Mesendoderm (in vitro differentiated cells): ENCODE data around the gene CHCHD6.

ENCODE experiments used
- DNase-seq: peaks from one replicate; pipeline ENCODE4 v3.0.0; 2013
- H2AK5ac ChIP-seq: 2 replicates; pipeline ENCODE4 v1.6.1; 2013; ENCODE audit warnings: low read length, inconsistent platforms
- H2BK120ac ChIP-seq: 2 replicates; pipeline ENCODE4 v1.6.1; 2013; ENCODE audit warnings: low read depth, mild to moderate bottlenecking, low read length, moderate library complexity, mixed read lengths
- H2BK15ac ChIP-seq: replicated peaks from 2 replicates; pipeline ENCODE4 v1.6.1; 2013; ENCODE audit warnings: low read depth, mild to moderate bottlenecking, moderate library complexity
- H2BK5ac ChIP-seq: 2 replicates; pipeline ENCODE4 v1.6.1; 2013; ENCODE audit warnings: low read length, inconsistent platforms
- H3K18ac ChIP-seq: 2 replicates; pipeline ENCODE4 v1.6.1; 2013; ENCODE audit warnings: mild to moderate bottlenecking, low read length, mixed read lengths
- H3K23ac ChIP-seq: one replicate; pipeline ENCODE4 v1.6.1; 2013; ENCODE audit warnings: low read length
- H3K27ac ChIP-seq: 2 replicates; pipeline ENCODE4 v1.5.1; 2013; ENCODE audit warnings: low read depth, mild to moderate bottlenecking, inconsistent platforms, low read length, moderate library complexity
- H3K27me3 ChIP-seq: 2 replicates; pipeline ENCODE4 v1.6.1; 2013; ENCODE audit warnings: low read length, control low read depth, mild to moderate bottlenecking, inconsistent platforms; ENCODE audit not compliant: insufficient read depth, poor library complexity
- H3K36me3 ChIP-seq: 2 replicates; pipeline ENCODE4 v1.6.1; 2013; ENCODE audit warnings: low read length, inconsistent platforms; ENCODE audit not compliant: control insufficient read depth, insufficient read depth
- H3K4ac ChIP-seq: one replicate; pipeline ENCODE4 v1.6.1; 2013; ENCODE audit warnings: low read depth, mild to moderate bottlenecking, low read length, moderate library complexity
- H3K4me1 ChIP-seq: 2 replicates; pipeline ENCODE4 v1.6.1; 2013; ENCODE audit warnings: low read depth, low read length, inconsistent platforms; ENCODE audit not compliant: control insufficient read depth
- H3K4me2 ChIP-seq: 2 replicates; pipeline ENCODE4 v1.6.1; 2013; ENCODE audit warnings: low read length
- H3K4me3 ChIP-seq: 2 replicates; pipeline ENCODE4 v1.5.1; 2013; ENCODE audit warnings: mild to moderate bottlenecking, low read length
- H3K56ac ChIP-seq: one replicate; pipeline ENCODE4 v1.6.1; 2013; ENCODE audit warnings: low read length
- H3K79me1 ChIP-seq: 2 replicates; pipeline ENCODE4 v1.6.1; 2013; ENCODE audit warnings: low read length, inconsistent platforms
- H3K79me2 ChIP-seq: 2 replicates; pipeline ENCODE4 v1.6.1; 2013; ENCODE audit warnings: mild to moderate bottlenecking, low read length; ENCODE audit not compliant: control insufficient read depth, insufficient read depth
- H3K9ac ChIP-seq: 2 replicates; pipeline ENCODE4 v1.6.1; 2013; ENCODE audit warnings: low read length, inconsistent platforms
- H4K5ac ChIP-seq: one replicate; pipeline ENCODE4 v1.6.1; 2013; ENCODE audit warnings: low read length
- H4K8ac ChIP-seq: one replicate; pipeline ENCODE4 v1.6.1; 2013; ENCODE audit warnings: low read depth, mild to moderate bottlenecking, control low read depth, low read length, moderate library complexity
- WGBS: extraction: QIAGEN DNeasy Blood & Tissue Kit; methylation state at CpG from one replicate; pipeline ENCODE4 v1.1.7; 2013; ENCODE audit warnings: low lambda C conversion rate, missing lambda C conversion rate; ENCODE audit not compliant: insufficient coverage; ENCODE audit errors: extremely low coverage; 5-methylcytosine and 5-hydroxymethylcytosine counted together

The CHCHD6 gene

DNA sequence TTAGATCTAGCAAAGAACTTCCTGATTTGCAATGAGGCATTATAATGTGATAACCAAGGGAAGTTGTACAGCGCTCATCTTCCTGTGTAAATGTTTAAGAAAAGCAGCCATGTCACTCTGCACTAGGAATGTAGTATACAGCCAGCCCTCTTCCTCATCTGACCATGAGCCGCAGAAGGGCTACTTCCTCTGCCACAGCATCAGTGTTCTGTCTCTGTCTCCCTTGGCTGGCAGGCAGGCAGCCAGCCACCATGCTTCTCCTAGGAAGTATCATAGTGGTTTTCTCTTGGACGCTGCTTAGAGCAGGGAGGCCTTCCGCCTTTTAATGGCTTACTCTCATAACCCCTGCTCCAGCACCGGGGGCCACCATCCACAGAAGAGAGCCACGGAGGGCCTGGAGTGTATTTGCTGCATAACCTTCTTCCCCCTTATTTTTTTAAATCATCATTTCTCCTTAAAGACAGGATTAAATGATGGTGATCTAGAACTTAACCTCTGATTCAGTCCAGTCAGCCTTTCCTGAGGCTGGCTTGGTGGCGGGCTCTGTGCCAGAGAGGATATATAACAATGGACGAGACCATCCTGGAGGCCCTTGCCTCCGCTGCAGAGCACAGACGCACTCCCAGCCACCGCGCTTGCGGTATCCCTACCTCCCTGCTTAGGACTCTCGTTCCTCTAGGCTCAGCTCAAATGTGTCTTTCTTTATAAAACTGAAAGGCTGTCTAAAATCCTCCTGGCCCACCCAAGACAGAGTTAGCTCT lies 221.6 kb downstream of the CHCHD6 start:
- H3K27me3 ChIP-seq, result no peaks in the 10 kb centered on the region
- no peak overlapping the region for H2BK120ac ChIP-seq
- no CpG with 5 or more reads among the region's 14 CpGs for WGBS
- no peak overlapping the region for H4K5ac ChIP-seq
- no peak overlapping the region for H2BK15ac ChIP-seq
- H3K4ac ChIP-seq, result no peak overlapping the region
- H3K23ac ChIP-seq, result no peak overlapping the region
- no peak overlapping the region for H4K8ac ChIP-seq
- no peak overlapping the region for H3K9ac ChIP-seq
- no peak for DNase-seq
- no peak overlapping the region for H2AK5ac ChIP-seq
- H3K4me2 ChIP-seq, result no peak overlapping the region
- H3K56ac ChIP-seq, result no peak overlapping the region
- H2BK5ac ChIP-seq, result no peak overlapping the region
- H3K18ac ChIP-seq, result no peak overlapping the region
- H3K27ac ChIP-seq, result no peak overlapping the region
- H3K79me1 ChIP-seq, result no peaks in the 10 kb centered on the region
- peaks cover 5% of the 10 kb centered on the region for H3K4me1 ChIP-seq
- no peak overlapping the region for H3K4me3 ChIP-seq
- H3K36me3 ChIP-seq, result no peaks in the 10 kb centered on the region
- no peaks in the 10 kb centered on the region for H3K79me2 ChIP-seq

DNA sequence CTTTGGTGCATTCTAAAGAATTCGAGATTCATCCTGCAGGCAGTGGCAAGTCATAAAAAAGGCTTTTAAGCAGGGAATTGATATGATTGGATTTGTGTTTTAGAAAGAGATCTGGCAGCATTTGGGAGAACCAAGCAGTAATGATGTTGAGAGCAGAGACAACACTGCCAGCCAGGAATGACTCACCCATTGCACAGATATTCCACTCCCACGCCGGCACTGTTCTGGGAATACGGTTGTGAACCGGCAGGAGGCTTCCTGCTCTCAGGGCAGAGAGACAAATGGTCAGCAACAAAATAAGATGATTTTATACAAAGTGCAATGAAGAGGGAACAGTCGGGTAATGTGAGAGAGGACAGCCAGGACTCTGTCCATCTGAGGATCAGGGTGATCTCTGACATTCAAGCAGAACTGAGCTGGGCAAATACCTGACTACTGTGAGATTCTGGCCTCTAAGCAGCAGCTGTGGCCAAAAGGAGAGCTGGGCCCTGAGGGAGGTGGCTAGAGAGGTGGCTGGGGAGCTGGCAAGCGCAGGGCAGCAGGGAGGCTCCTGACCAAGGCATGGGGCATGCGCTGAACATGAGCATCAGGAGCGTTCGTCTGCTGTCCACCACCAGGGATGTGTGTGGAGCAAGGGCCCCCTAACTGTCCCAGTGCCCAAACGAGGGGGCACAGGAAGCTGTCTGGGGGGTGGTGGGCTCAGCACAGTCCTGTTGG lies 222.8 kb downstream of the CHCHD6 start:
- no peak overlapping the region for H3K4me2 ChIP-seq
- H3K4ac ChIP-seq, result no peak overlapping the region
- WGBS, result no CpG with 5 or more reads among the region's 11 CpGs
- no peak overlapping the region for H2BK5ac ChIP-seq
- no peaks in the 10 kb centered on the region for H3K79me2 ChIP-seq
- no peak overlapping the region for H3K23ac ChIP-seq
- no peak overlapping the region for H2BK15ac ChIP-seq
- H4K8ac ChIP-seq, result no peak overlapping the region
- no peaks in the 10 kb centered on the region for H3K27me3 ChIP-seq
- no peak overlapping the region for H2AK5ac ChIP-seq
- H3K4me1 ChIP-seq, result peaks cover 1% of the 10 kb centered on the region
- H3K27ac ChIP-seq, result no peak overlapping the region
- no peak overlapping the region for H3K18ac ChIP-seq
- H2BK120ac ChIP-seq, result no peak overlapping the region
- no peaks in the 10 kb centered on the region for H3K36me3 ChIP-seq
- H3K9ac ChIP-seq, result no peak overlapping the region
- no peaks in the 10 kb centered on the region for H3K79me1 ChIP-seq
- no peak for DNase-seq
- H4K5ac ChIP-seq, result no peak overlapping the region
- H3K4me3 ChIP-seq, result no peak overlapping the region
- H3K56ac ChIP-seq, result no peak overlapping the region

DNA sequence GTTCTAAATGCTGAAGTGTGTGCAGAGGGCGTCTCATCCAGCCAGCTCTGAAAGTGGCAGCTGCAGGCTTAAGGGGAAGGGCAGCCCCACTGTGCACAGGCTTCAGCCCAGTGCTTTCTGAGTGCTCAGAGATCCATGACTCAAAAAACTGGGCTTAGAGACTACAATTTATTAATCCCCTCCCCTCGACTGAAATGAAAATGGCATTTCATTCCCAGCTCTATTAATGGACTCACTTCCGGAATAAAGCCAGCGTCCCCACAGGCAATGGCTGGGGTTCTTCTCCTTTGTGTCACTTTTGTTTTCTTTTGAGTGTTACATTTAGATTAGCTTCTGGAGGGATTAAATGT lies 223.3 kb downstream of the CHCHD6 start:
- no peaks in the 10 kb centered on the region for H3K79me2 ChIP-seq
- H3K4ac ChIP-seq, result no peak overlapping the region
- H2AK5ac ChIP-seq, result no peak overlapping the region
- H3K4me3 ChIP-seq, result no peak overlapping the region
- H3K4me1 ChIP-seq, result no peaks in the 10 kb centered on the region
- no peaks in the 10 kb centered on the region for H3K36me3 ChIP-seq
- no peak overlapping the region for H3K18ac ChIP-seq
- no peak overlapping the region for H3K9ac ChIP-seq
- WGBS, result no CpG with 5 or more reads among the region's 4 CpGs
- H3K56ac ChIP-seq, result no peak overlapping the region
- no peak overlapping the region for H2BK5ac ChIP-seq
- no peak overlapping the region for H4K8ac ChIP-seq
- H3K4me2 ChIP-seq, result no peak overlapping the region
- no peak overlapping the region for H3K27ac ChIP-seq
- no peak overlapping the region for H3K23ac ChIP-seq
- DNase-seq, result no peak
- H3K27me3 ChIP-seq, result no peaks in the 10 kb centered on the region
- no peaks in the 10 kb centered on the region for H3K79me1 ChIP-seq
- no peak overlapping the region for H2BK15ac ChIP-seq
- no peak overlapping the region for H4K5ac ChIP-seq
- no peak overlapping the region for H2BK120ac ChIP-seq

DNA sequence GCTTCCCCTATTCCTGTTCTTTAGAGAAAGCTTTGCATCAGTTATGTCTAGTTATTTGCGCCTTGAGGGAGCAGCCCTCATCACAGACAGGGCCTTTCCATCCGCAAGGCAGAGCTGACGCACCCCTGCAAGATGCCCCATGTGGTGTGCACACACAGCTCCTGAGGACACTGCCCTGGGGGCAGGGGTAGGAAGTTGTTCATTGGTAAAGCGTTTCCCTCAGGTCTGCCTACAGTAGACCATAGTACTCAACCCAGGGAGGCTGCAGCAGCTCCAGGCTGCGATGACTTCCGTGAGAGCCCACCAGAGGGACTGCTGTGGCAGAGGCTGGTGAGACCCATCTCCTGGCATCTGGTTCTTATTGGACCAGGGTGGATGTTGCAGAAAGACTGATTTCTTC lies 223.8 kb downstream of the CHCHD6 start:
- Histone ChIP-seq H3K27ac (no peak overlapping the region), H3K4me2 (no peak overlapping the region), H3K79me2 (no peaks in the 10 kb centered on the region)

DNA sequence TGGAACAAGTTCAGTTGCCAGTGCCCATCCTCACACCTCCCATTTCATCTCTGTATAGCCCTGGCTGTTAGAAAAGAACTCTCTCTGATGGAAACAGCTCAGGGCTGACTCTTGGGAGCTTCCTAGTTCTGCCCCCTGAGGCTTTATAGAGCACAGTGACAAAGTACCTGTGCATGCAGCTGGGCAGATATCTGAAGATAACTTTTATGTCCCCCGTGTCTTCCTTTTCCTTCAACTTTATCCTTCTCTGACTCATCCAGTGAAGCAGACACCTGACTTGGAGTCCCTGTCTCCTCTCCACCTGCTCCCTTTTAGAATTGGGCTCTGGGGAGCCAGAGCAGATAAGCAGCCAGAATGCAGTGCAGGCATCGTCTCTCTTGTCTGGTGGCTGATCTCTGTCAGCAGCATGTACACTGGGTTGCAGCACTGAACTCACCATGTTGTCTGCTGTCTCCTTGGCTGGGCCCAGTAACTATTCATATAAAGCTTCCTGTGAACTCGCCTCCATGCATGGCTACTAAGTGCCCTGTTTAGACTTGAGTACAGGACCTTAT lies 225.0 kb downstream of the CHCHD6 start:
- Histone ChIP-seq H3K27me3 (no peaks in the 10 kb centered on the region), H3K4me2 (no peak overlapping the region), H3K79me1 (no peaks in the 10 kb centered on the region), H3K56ac (no peak overlapping the region), H3K23ac (no peak overlapping the region), H4K8ac (no peak overlapping the region), H3K4me3 (no peak overlapping the region), H3K79me2 (no peaks in the 10 kb centered on the region), H2BK15ac (no peak overlapping the region), H2BK5ac (no peak overlapping the region), H3K4ac (no peak overlapping the region), H3K36me3 (no peaks in the 10 kb centered on the region), H3K9ac (no peak overlapping the region), H2BK120ac (no peak overlapping the region), H4K5ac (no peak overlapping the region), H2AK5ac (no peak overlapping the region), H3K27ac (no peak overlapping the region), H3K4me1 (peaks cover 4% of the 10 kb centered on the region), H3K18ac (no peak overlapping the region)
- no peak for DNase-seq
- WGBS, result no CpG with 5 or more reads among the region's 3 CpGs

More for the DNA sequence above, 223.8 kb downstream of the CHCHD6 start:
- Histone ChIP-seq H4K5ac (no peak overlapping the region), H3K9ac (no peak overlapping the region), H3K79me1 (no peaks in the 10 kb centered on the region), H3K56ac (peak overlapping the region; percentile 38), H3K27me3 (no peaks in the 10 kb centered on the region), H2BK5ac (no peak overlapping the region), H3K18ac (no peak overlapping the region), H4K8ac (no peak overlapping the region), H3K4me1 (peaks cover 1% of the 10 kb centered on the region), H3K4me3 (no peak overlapping the region), H3K23ac (no peak overlapping the region), H2AK5ac (no peak overlapping the region), H2BK120ac (no peak overlapping the region), H2BK15ac (no peak overlapping the region), H3K4ac (no peak overlapping the region), H3K36me3 (no peaks in the 10 kb centered on the region)
- no CpG with 5 or more reads among the region's 6 CpGs for WGBS
- DNase-seq, result peak; percentile 40
